GM12891 (cell line): ENCODE measurements around the gene VAV2.

Experiments
- PAX5 ChIP-seq: IDR thresholded peaks from 2 replicates; pipeline ENCODE4 v1.6.1; 2011; ENCODE audit warnings: low read length, moderate library complexity, mild to moderate bottlenecking; ENCODE audit not compliant: insufficient read depth, severe bottlenecking
- POLR2A ChIP-seq: IDR thresholded peaks from 2 replicates; pipeline ENCODE4 v1.6.1; 2011; ENCODE audit warnings: low read depth, low read length, control low read depth
- POLR2AphosphoS5 ChIP-seq: IDR thresholded peaks from 2 replicates; pipeline ENCODE4 v1.6.1; 2011; ENCODE audit warnings: low read depth, low read length, control low read depth
- POU2F2 ChIP-seq: IDR thresholded peaks from 2 replicates; pipeline ENCODE4 v1.6.1; 2011; ENCODE audit warnings: low read depth, mild to moderate bottlenecking, control low read depth, low read length, moderate library complexity
- SPI1 ChIP-seq: IDR thresholded peaks from 2 replicates; pipeline ENCODE4 v1.6.1; 2011; ENCODE audit warnings: low read depth, low read length, control low read depth
- TAF1 ChIP-seq: IDR thresholded peaks from 2 replicates; pipeline ENCODE4 v1.6.1; 2011; ENCODE audit warnings: low read depth, low read length, control low read depth

- no peak for TF ChIP-seq POLR2AphosphoS5
- no peak for TF ChIP-seq TAF1
- no peak for TF ChIP-seq POLR2A
- TF ChIP-seq SPI1 = no peak
- TF ChIP-seq POU2F2 = no peak
- no peak for TF ChIP-seq PAX5
These were observed 159.2 kb downstream of the VAV2 start for GRCh38 chr9:133832877-133833276.
